Inferior parietal cortex (tissue), 1 donor: ENCODE measurements around the gene CREB3L1.

ENCODE experiments used
- DNase-seq: peaks from one replicate; pipeline ENCODE4 v3.0.0-alpha.2; 2016; ENCODE audit errors: extremely low spot score

The CREB3L1 gene

GRCh38 chr11:46277622-46278386, at the start of gene CREB3L1:
Gene CREB3L1, plus strand, starts transcription at chr11:46277662. Its CDS starts 450 bp downstream, at chr11:46278112.
- no peak for DNase-seq

- no peak for DNase-seq
Measured at GRCh38 chr11:46229230-46229629, 48.2 kb upstream of the CREB3L1 start.

- DNase-seq = no peak
Measured at GRCh38 chr11:46234311-46234710, 43.2 kb upstream of the CREB3L1 start.

- DNase-seq = no peak
Measured at GRCh38 chr11:46235777-46236688, 41.4 kb upstream of the CREB3L1 start.

- no peak for DNase-seq
Measured at GRCh38 chr11:46236918-46237247, 40.6 kb upstream of the CREB3L1 start.

- no peak for DNase-seq
Measured at GRCh38 chr11:46237248-46238077, 40.0 kb upstream of the CREB3L1 start.

- no peak for DNase-seq
Measured at GRCh38 chr11:46238078-46238966, 39.1 kb upstream of the CREB3L1 start.

- peak; percentile 84 for DNase-seq
Measured at GRCh38 chr11:46238967-46239800, 38.3 kb upstream of the CREB3L1 start.

GRCh38 chr11:46239801-46240061, 37.7 kb upstream of the CREB3L1 start:
- peak; percentile 49 for DNase-seq

GRCh38 chr11:46240371-46240770, 37.1 kb upstream of the CREB3L1 start:
- no peak for DNase-seq

GRCh38 chr11:46240861-46241260, 36.6 kb upstream of the CREB3L1 start:
- DNase-seq = no peak

GRCh38 chr11:46242041-46242951, 35.2 kb upstream of the CREB3L1 start:
- DNase-seq = no peak

GRCh38 chr11:46242952-46243795, 34.3 kb upstream of the CREB3L1 start:
- DNase-seq = peak; percentile 86

GRCh38 chr11:46243796-46244109, 33.7 kb upstream of the CREB3L1 start:
- DNase-seq = no peak

- no peak for DNase-seq
Measured at GRCh38 chr11:46246521-46246920, 30.9 kb upstream of the CREB3L1 start.

GRCh38 chr11:46247090-46247489, 30.4 kb upstream of the CREB3L1 start:
- DNase-seq = no peak

- no peak for DNase-seq
Measured at GRCh38 chr11:46247659-46248058, 29.8 kb upstream of the CREB3L1 start.

GRCh38 chr11:46248289-46249102, 29.0 kb upstream of the CREB3L1 start:
- no peak for DNase-seq
